Neuronal stem cell (in vitro differentiated cells): Measurements from ENCODE around the gene NEGR1.

Source experiments
- DNase-seq: peaks from one replicate; pipeline ENCODE4 v3.0.0-alpha.2; 2013; ENCODE audit warnings: low spot score
- H2AFZ ChIP-seq: one replicate; pipeline ENCODE4 v1.6.1; 2013; ENCODE audit warnings: mild to moderate bottlenecking, low read length, inconsistent platforms
- H2AK5ac ChIP-seq: 2 replicates; pipeline ENCODE4 v1.6.1; 2013; ENCODE audit warnings: low read depth, mild to moderate bottlenecking, inconsistent platforms, low read length, moderate library complexity, mixed read lengths
- H2BK120ac ChIP-seq: 2 replicates; pipeline ENCODE4 v1.6.1; 2013; ENCODE audit warnings: low read depth, mild to moderate bottlenecking, inconsistent platforms, low read length, moderate library complexity, mixed read lengths
- H2BK12ac ChIP-seq: one replicate; pipeline ENCODE4 v1.6.1; 2013; ENCODE audit warnings: low read length, inconsistent platforms
- H2BK15ac ChIP-seq: 2 replicates; pipeline ENCODE4 v1.6.1; 2013; ENCODE audit warnings: mild to moderate bottlenecking, low read length, inconsistent platforms, mixed read lengths
- H2BK5ac ChIP-seq: one replicate; pipeline ENCODE4 v1.6.1; 2013; ENCODE audit warnings: inconsistent platforms, mild to moderate bottlenecking, low read length, moderate library complexity
- H3K14ac ChIP-seq: one replicate; pipeline ENCODE4 v1.6.1; 2013; ENCODE audit warnings: low read length, inconsistent platforms
- H3K18ac ChIP-seq: 2 replicates; pipeline ENCODE4 v1.6.1; 2013; ENCODE audit warnings: low read length, inconsistent platforms
- H3K23ac ChIP-seq: 2 replicates; pipeline ENCODE4 v1.6.1; 2013; ENCODE audit warnings: low read depth, mild to moderate bottlenecking, mixed read lengths, low read length, inconsistent platforms; ENCODE audit not compliant: poor library complexity
- H3K27ac ChIP-seq: replicated peaks from 3 replicates; pipeline ENCODE4 v1.5.1; 2013; ENCODE audit warnings: low read length, inconsistent platforms
- H3K27me3 ChIP-seq, 3 experiments: 2 replicates each; pipeline ENCODE4 v1.6.1; 2013; ENCODE audit warnings: low read length in 3 of 3, mild to moderate bottlenecking in 2 of 3, inconsistent platforms in 1 of 3, low read depth in 1 of 3, mixed read lengths in 1 of 3, moderate library complexity in 1 of 3; ENCODE audit not compliant: control insufficient read depth in 3 of 3, insufficient read depth in 3 of 3
- H3K36me3 ChIP-seq, 2 donors: replicated peaks in 1 of 2; 2 replicates each; pipeline ENCODE4 v1.6.1; 2013; ENCODE audit warnings: low read length in 2 of 2; ENCODE audit not compliant: control insufficient read depth in 2 of 2, insufficient read depth in 2 of 2
- H3K4ac ChIP-seq: 2 replicates; pipeline ENCODE4 v1.6.1; 2013; ENCODE audit warnings: inconsistent platforms, mild to moderate bottlenecking, low read length, moderate library complexity
- H3K4me1 ChIP-seq, 2 donors: 1 replicate in 1 of 2; 2 replicates in 1 of 2; pipeline ENCODE4 v1.6.1; 2013; ENCODE audit warnings: low read length in 2 of 2, low read depth in 1 of 2; ENCODE audit not compliant: control insufficient read depth in 2 of 2, insufficient read depth in 1 of 2
- H3K4me2 ChIP-seq: one replicate; pipeline ENCODE4 v1.6.1; 2013; ENCODE audit warnings: mild to moderate bottlenecking, low read length, inconsistent platforms; ENCODE audit not compliant: insufficient read depth, poor library complexity, severe bottlenecking
- H3K4me3 ChIP-seq, 2 donors: 2 replicates each; pipeline ENCODE4 v1.5.1; 2013; ENCODE audit warnings: low read length in 2 of 2, mild to moderate bottlenecking in 2 of 2, inconsistent platforms in 1 of 2, moderate library complexity in 1 of 2
- H3K79me1 ChIP-seq: one replicate; pipeline ENCODE4 v1.6.1; 2013; ENCODE audit warnings: low read depth, mild to moderate bottlenecking, inconsistent platforms, low read length, moderate library complexity
- H3K9ac ChIP-seq: one replicate; pipeline ENCODE4 v1.6.1; 2013; ENCODE audit warnings: mild to moderate bottlenecking, low read depth, low read length, inconsistent platforms; ENCODE audit not compliant: poor library complexity
- H3K9me3 ChIP-seq, 2 donors: replicated peaks in 1 of 2; 2 replicates each; pipeline versions ENCODE3 to v1.6.1; 2013; ENCODE audit warnings: low read length in 2 of 2, mild to moderate bottlenecking in 2 of 2, inconsistent platforms in 1 of 2, low read depth in 1 of 2, mixed read lengths in 1 of 2, moderate library complexity in 1 of 2; ENCODE audit not compliant: control insufficient read depth in 2 of 2, insufficient read depth in 1 of 2
- H4K8ac ChIP-seq: one replicate; pipeline ENCODE4 v1.6.1; 2013; ENCODE audit warnings: low read depth, mild to moderate bottlenecking, inconsistent platforms, low read length, moderate library complexity
- H4K91ac ChIP-seq: one replicate; pipeline ENCODE4 v1.6.1; 2013; ENCODE audit warnings: low read length, low read depth, mild to moderate bottlenecking, inconsistent platforms; ENCODE audit not compliant: poor library complexity
- WGBS, 2 donors: extraction: QIAGEN DNeasy Blood & Tissue Kit; methylation state at CpG; one replicate each; pipeline ENCODE4 v1.1.7; 2013; ENCODE audit warnings: missing lambda C conversion rate in 2 of 2, mixed read lengths in 1 of 2; ENCODE audit not compliant: insufficient read length in 2 of 2, insufficient replicate concordance in 1 of 2; ENCODE audit errors: extremely low coverage in 2 of 2; 5-methylcytosine and 5-hydroxymethylcytosine counted together

Gene NEGR1

DNA sequence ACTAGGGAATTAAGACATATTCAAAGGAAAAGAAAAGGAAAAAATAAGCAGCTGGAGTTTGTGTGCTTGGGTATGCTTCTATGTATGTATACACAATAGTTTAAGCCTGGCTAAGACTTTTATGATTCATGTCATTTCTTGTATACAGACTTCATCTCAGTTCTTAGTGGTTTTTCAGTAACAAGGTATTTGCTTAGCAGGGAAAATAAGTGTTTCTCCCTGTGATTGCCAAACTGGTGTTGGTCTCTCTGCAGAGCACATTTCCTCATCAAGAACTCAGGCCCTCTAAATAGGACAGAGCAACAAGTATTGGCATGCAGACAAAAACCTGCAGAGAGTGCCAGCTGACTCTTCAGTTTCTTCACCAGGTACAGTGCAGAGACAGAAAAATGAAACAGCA is 717.1 kb downstream of the NEGR1 start:
- H3K36me3 ChIP-seq: no peaks in the 10 kb centered on the region
- no peak overlapping the region for H2BK120ac ChIP-seq
- no peak overlapping the region for H2BK5ac ChIP-seq
- H3K9ac ChIP-seq: no peak overlapping the region
- no peak overlapping the region for H3K27ac ChIP-seq
- no peak overlapping the region for H3K4me3 ChIP-seq
- H3K79me1 ChIP-seq: no peaks in the 10 kb centered on the region
- H3K4ac ChIP-seq: no peak overlapping the region
- H3K4me1 ChIP-seq: no peaks in the 10 kb centered on the region
- no peak overlapping the region for H2AK5ac ChIP-seq
- no peak for DNase-seq
- H4K91ac ChIP-seq: no peak overlapping the region
- no peak overlapping the region for H4K8ac ChIP-seq
- H3K14ac ChIP-seq: no peak overlapping the region
- H2BK15ac ChIP-seq: no peak overlapping the region
- H2BK12ac ChIP-seq: no peak overlapping the region
- H3K23ac ChIP-seq: no peak overlapping the region
- no peak overlapping the region for H2AFZ ChIP-seq
- no peak overlapping the region for H3K4me2 ChIP-seq
- H3K9me3 ChIP-seq: no peaks in the 10 kb centered on the region
- no peak overlapping the region for H3K18ac ChIP-seq
- H3K27me3 ChIP-seq: no peaks in the 10 kb centered on the region

DNA sequence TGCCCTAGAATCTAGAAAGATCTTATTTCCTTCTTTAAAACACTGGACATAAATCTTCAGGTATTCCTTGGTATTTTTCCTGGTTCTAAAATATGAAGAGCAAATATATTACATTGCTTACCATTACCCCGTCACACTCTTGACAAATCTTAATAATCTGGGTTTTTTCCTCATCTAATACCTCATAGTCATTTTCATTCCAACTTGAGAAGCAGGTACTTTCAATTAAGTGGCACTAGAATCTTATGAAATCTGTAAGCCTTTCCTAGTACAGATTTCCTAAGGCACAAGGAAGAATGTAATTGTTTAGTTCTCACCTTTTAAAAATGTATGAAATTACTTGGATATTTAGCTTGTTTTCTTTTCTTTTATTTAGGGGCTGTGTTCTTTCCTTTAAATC is 720.0 kb downstream of the NEGR1 start:
- no peaks in the 10 kb centered on the region for H3K79me1 ChIP-seq
- H3K9ac ChIP-seq: no peak overlapping the region
- no peaks in the 10 kb centered on the region for H3K27me3 ChIP-seq
- H3K4ac ChIP-seq: no peak overlapping the region
- H4K8ac ChIP-seq: no peak overlapping the region
- H3K14ac ChIP-seq: no peak overlapping the region
- no peaks in the 10 kb centered on the region for H3K9me3 ChIP-seq
- no peak overlapping the region for H2AK5ac ChIP-seq
- H2BK12ac ChIP-seq: no peak overlapping the region
- H3K27ac ChIP-seq: no peak overlapping the region
- H2BK120ac ChIP-seq: no peak overlapping the region
- H3K4me1 ChIP-seq: no peaks in the 10 kb centered on the region
- DNase-seq: no peak
- no peak overlapping the region for H3K4me2 ChIP-seq
- WGBS, 2 donors: no CpG with 5 or more reads among the region's 1 CpG
- H4K91ac ChIP-seq: no peak overlapping the region
- no peak overlapping the region for H3K4me3 ChIP-seq
- no peaks in the 10 kb centered on the region for H3K36me3 ChIP-seq
- no peak overlapping the region for H3K23ac ChIP-seq
- no peak overlapping the region for H3K18ac ChIP-seq
- no peak overlapping the region for H2AFZ ChIP-seq
- H2BK5ac ChIP-seq: no peak overlapping the region
- H2BK15ac ChIP-seq: no peak overlapping the region

GRCh38 chr1:71561729-71562128 is 720.6 kb downstream of the NEGR1 start:
- no peak overlapping the region for H4K8ac ChIP-seq
- no peak overlapping the region for H4K91ac ChIP-seq
- no peak overlapping the region for H2BK15ac ChIP-seq
- no peak overlapping the region for H2AK5ac ChIP-seq
- H3K27ac ChIP-seq: no peak overlapping the region
- no peak overlapping the region for H3K4ac ChIP-seq
- no peak for DNase-seq
- H3K18ac ChIP-seq: no peak overlapping the region
- no peak overlapping the region for H3K23ac ChIP-seq
- no CpG with 5 or more reads among the region's 2 CpGs for WGBS, 2 donors
- H3K4me1 ChIP-seq: no peaks in the 10 kb centered on the region
- H2BK5ac ChIP-seq: no peak overlapping the region
- H2BK120ac ChIP-seq: no peak overlapping the region
- H3K14ac ChIP-seq: no peak overlapping the region
- H2AFZ ChIP-seq: no peak overlapping the region
- H2BK12ac ChIP-seq: no peak overlapping the region
- H3K9ac ChIP-seq: no peak overlapping the region
- no peak overlapping the region for H3K4me2 ChIP-seq
- H3K4me3 ChIP-seq: no peak overlapping the region
- H3K36me3 ChIP-seq: no peaks in the 10 kb centered on the region
- no peaks in the 10 kb centered on the region for H3K27me3 ChIP-seq
- no peaks in the 10 kb centered on the region for H3K79me1 ChIP-seq
- no peaks in the 10 kb centered on the region for H3K9me3 ChIP-seq

DNA sequence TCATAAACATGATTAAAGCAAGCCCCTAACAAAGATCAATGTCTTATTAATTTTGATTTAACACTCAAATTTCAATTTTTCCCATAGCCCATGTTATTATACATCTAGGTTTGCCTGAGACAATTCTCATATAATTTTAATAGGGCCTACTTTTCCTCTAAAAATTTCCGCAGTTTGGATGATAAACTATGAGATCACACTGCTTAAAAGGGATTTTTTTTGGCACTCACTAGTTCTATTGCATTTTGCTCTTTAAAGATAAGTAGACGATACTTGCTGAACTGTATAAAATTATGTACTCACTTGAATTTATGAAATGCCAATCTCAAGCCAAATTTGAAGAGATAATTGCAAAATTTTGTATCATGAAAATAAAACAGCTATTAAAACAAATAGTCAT is 721.1 kb downstream of the NEGR1 start:
- no CpG with 5 or more reads among the region's 2 CpGs for WGBS, 2 donors
- Histone ChIP-seq H2BK5ac (no peak overlapping the region), H3K9me3 (no peaks in the 10 kb centered on the region), H2AFZ (no peak overlapping the region), H3K4me2 (no peak overlapping the region), H3K27me3 (no peaks in the 10 kb centered on the region), H3K14ac (no peak overlapping the region), H3K9ac (no peak overlapping the region), H3K23ac (no peak overlapping the region), H3K4me1 (no peaks in the 10 kb centered on the region), H4K8ac (no peak overlapping the region), H3K4ac (no peak overlapping the region), H3K36me3 (no peaks in the 10 kb centered on the region), H3K79me1 (no peaks in the 10 kb centered on the region), H3K27ac (no peak overlapping the region), H3K4me3 (no peak overlapping the region), H2BK12ac (no peak overlapping the region), H2BK120ac (no peak overlapping the region), H3K18ac (no peak overlapping the region), H4K91ac (no peak overlapping the region), H2AK5ac (no peak overlapping the region), H2BK15ac (no peak overlapping the region)
- DNase-seq: no peak
